Measurements from ENCODE around the gene DNAJC30.

- no peak for TF ChIP-seq CTCF (IDR thresholded peaks at IDR 0.05)
- no peak for TF ChIP-seq POLR2AphosphoS5 (IDR thresholded peaks at IDR 0.05)
Observed at GRCh38 chr7:73631558-73631957, 51.7 kb downstream of the DNAJC30 start.

Measured in breast epithelium (tissue), 3 donors.